Measurements from ENCODE around the gene GSG1L. TPM values are rescaled to one million over a fixed set of nuclear protein-coding genes. Genes with fewer than 3 reads are reported as not detected.

Gene GSG1L
- total and polyA plus RNA-seq, 9 of the 15 experiments (the other 6 are each of a cell fraction or from before 2014, with no cell fraction given), result not detected

DNA sequence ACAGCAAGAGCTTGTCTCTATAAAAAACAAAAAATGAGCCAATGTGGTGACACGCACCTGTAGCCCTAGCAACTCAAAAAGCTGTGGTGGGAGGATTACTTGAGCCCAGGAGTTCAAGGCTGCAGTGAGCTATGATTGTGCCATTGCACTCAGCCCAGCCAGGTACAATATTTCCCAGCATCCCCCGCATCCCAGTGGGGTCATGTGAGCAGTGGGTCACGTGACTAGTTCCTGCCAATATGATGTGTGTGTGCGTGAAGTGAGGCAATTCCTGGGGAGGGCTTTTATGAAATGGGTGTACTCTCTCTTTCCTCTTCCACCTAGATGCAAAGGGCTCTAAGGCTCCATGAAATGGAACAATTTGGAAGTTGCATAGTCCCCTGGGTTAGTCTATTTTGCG is 81.3 kb downstream of the GSG1L start (continued):
- TF ChIP-seq WHSC1 (IDR thresholded peaks at IDR 0.05; ENCODE audit: low read length) (no peak), OTX1 (CRISPR knock-in tag; IDR thresholded peaks at IDR 0.05) (no peak), ZNF239 (CRISPR knock-in tag; IDR thresholded peaks at IDR 0.05) (no peak), ZBTB17 (CRISPR knock-in tag; IDR thresholded peaks at IDR 0.05) (no peak), ZNF174 (CRISPR knock-in tag; IDR thresholded peaks at IDR 0.05) (no peak), ATF7 (IDR thresholded peaks at IDR 0.05) (no peak), ZNF589 (CRISPR knock-in tag; IDR thresholded peaks at IDR 0.05; ENCODE audit: low read depth) (no peak), MECOM (CRISPR knock-in tag; IDR thresholded peaks at IDR 0.05) (no peak), KLF16 (IDR thresholded peaks at IDR 0.05) (no peak), ZNF57 (CRISPR knock-in tag; IDR thresholded peaks at IDR 0.05) (no peak), JUNB (CRISPR knock-in tag; conservative IDR thresholded peaks at IDR 0.05) (no peak), ETV1 (tag; conservative IDR thresholded peaks at IDR 0.05; ENCODE audit: low read depth) (no peak), RBM14 (IDR thresholded peaks at IDR 0.05; ENCODE audit: borderline replicate concordance, insufficient read depth, low read depth, low read length) (no peak), CBX2 (IDR thresholded peaks at IDR 0.05; ENCODE audit: insufficient read depth, low read length, poor library complexity, severe bottlenecking) (no peak), BRF1 (IDR thresholded peaks at IDR 0.05; ENCODE audit: borderline replicate concordance, extremely low read depth, insufficient read length) (no peak), SREBF2 (CRISPR knock-in tag; IDR thresholded peaks at IDR 0.05) (no peak)
- TF ChIP-seq, protein P1, sequence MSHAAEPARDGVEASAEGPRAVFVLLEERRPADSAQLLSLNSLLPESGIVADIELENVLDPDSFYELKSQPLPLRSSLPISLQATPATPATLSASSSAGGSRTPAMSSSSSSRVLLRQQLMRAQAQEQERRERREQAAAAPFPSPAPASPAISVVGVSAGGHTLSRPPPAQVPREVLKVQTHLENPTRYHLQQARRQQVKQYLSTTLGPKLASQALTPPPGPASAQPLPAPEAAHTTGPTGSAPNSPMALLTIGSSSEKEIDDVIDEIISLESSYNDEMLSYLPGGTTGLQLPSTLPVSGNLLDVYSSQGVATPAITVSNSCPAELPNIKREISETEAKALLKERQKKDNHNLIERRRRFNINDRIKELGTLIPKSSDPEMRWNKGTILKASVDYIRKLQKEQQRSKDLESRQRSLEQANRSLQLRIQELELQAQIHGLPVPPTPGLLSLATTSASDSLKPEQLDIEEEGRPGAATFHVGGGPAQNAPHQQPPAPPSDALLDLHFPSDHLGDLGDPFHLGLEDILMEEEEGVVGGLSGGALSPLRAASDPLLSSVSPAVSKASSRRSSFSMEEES (CRISPR knock-in tag; IDR thresholded peaks at IDR 0.05), result peak; percentile 94
- TF ChIP-seq, protein P2, sequence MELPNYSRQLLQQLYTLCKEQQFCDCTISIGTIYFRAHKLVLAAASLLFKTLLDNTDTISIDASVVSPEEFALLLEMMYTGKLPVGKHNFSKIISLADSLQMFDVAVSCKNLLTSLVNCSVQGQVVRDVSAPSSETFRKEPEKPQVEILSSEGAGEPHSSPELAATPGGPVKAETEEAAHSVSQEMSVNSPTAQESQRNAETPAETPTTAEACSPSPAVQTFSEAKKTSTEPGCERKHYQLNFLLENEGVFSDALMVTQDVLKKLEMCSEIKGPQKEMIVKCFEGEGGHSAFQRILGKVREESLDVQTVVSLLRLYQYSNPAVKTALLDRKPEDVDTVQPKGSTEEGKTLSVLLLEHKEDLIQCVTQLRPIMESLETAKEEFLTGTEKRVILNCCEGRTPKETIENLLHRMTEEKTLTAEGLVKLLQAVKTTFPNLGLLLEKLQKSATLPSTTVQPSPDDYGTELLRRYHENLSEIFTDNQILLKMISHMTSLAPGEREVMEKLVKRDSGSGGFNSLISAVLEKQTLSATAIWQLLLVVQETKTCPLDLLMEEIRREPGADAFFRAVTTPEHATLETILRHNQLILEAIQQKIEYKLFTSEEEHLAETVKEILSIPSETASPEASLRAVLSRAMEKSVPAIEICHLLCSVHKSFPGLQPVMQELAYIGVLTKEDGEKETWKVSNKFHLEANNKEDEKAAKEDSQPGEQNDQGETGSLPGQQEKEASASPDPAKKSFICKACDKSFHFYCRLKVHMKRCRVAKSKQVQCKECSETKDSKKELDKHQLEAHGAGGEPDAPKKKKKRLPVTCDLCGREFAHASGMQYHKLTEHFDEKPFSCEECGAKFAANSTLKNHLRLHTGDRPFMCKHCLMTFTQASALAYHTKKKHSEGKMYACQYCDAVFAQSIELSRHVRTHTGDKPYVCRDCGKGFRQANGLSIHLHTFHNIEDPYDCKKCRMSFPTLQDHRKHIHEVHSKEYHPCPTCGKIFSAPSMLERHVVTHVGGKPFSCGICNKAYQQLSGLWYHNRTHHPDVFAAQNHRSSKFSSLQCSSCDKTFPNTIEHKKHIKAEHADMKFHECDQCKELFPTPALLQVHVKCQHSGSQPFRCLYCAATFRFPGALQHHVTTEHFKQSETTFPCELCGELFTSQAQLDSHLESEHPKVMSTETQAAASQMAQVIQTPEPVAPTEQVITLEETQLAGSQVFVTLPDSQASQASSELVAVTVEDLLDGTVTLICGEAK (IDR thresholded peaks at IDR 0.05), result no peak
- TF ChIP-seq, protein P2 (CRISPR knock-in tag; IDR thresholded peaks at IDR 0.05), result no peak
- TF ChIP-seq, protein P3, sequence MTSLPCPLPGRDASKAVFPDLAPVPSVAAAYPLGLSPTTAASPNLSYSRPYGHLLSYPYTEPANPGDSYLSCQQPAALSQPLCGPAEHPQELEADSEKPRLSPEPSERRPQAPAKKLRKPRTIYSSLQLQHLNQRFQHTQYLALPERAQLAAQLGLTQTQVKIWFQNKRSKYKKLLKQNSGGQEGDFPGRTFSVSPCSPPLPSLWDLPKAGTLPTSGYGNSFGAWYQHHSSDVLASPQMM (CRISPR knock-in tag; IDR thresholded peaks at IDR 0.05), result no peak

All from K562 (cell line).